Peyer's patch (tissue), 4 donors: ENCODE measurements around the gene ZNF346. TPM values are rescaled to one million over a fixed set of nuclear protein-coding genes. Genes with fewer than 3 reads are reported as not detected.
"Not testable (repeated sequence)": the region's sequence is repeated elsewhere in the genome, so short reads cannot be mapped to it uniquely, and the experiment has no call there.

ENCODE experiments used
- DNase-seq, 3 donors: peaks; one replicate each; pipeline ENCODE4 v3.0.0-alpha.2; 2017 to 2019
- H3K27ac ChIP-seq, 4 donors: fragments of 200-600 bp; sonication (generic); one replicate each; pipeline ENCODE4 v1.5.1; 2016 to 2019
- H3K27me3 ChIP-seq, 2 donors: fragments of 200-600 bp; sonication (generic); one replicate each; pipeline ENCODE4 v1.5.1; 2019
- H3K36me3 ChIP-seq, 3 donors: fragments of 200-600 bp; sonication (generic); one replicate each; pipeline ENCODE4 v1.5.1; 2016 to 2019
- H3K4me1 ChIP-seq, 4 donors: fragments of 200-600 bp; sonication (generic); one replicate each; pipeline ENCODE4 v1.5.1; 2016 to 2019
- H3K4me3 ChIP-seq, 4 donors: fragments of 200-600 bp; sonication (generic); 1 replicate in 3 of 4; 2 replicates in 1 of 4; pipeline ENCODE4 v1.5.1; 2016 to 2019; ENCODE audit warnings: mild to moderate bottlenecking in 1 of 4
- H3K9me3 ChIP-seq, 4 donors: fragments of 200-600 bp; sonication (generic); one replicate each; pipeline ENCODE4 v1.5.1; 2016 to 2019; ENCODE audit warnings: mild to moderate bottlenecking in 1 of 4
- CTCF ChIP-seq, 6 experiments: fragments of 450-650 bp in 4 of 6; fragments of 200-600 bp in 2 of 6; sonication (generic) in 1 of 6; IDR thresholded peaks; one replicate each; pipeline ENCODE4 v1.5.1; 2017 to 2019; ENCODE audit warnings: antibody characterized with exemption in 6 of 6, mild to moderate bottlenecking in 3 of 6, moderate library complexity in 1 of 6
- POLR2A ChIP-seq, 2 donors: fragments of 450-650 bp; IDR thresholded peaks; one replicate each; pipeline ENCODE4 v1.5.1; 2017; ENCODE audit warnings: antibody characterized with exemption in 2 of 2, mild to moderate bottlenecking in 2 of 2, moderate library complexity in 2 of 2
- total RNA-seq, 4 donors: library from RNA; depleted of rRNA; stranded (reverse); fragments of >200 nt; gene quantifications; one replicate each; pipeline ENCODE4 v1.1.0, GENCODE V29; 2016

Gene ZNF346
- total RNA-seq, 4 donors from 2014 or later = 15.9 to 27.3 (median 20.0) TPM

- Histone ChIP-seq H3K27me3 (no peaks in the 10 kb centered on the region), H3K4me3 (no peak overlapping the region), H3K4me1 (peaks cover 0 to 6% (median 5%) of the 10 kb centered on the region in 4 donors), H3K27ac (peak overlapping the region in 3 of 4 donors; percentile 14 to 57 (median 19)), H3K9me3 (no peaks in the 10 kb centered on the region), H3K36me3 (no peaks in the 10 kb centered on the region)
- TF ChIP-seq CTCF (IDR thresholded peaks at IDR 0.05) (no peak), POLR2A (IDR thresholded peaks at IDR 0.05) (no peak)
- DNase-seq = no peak
These were observed 25.7 kb upstream of the ZNF346 start for GRCh38 chr5:176996780-176997179.

- TF ChIP-seq CTCF (IDR thresholded peaks at IDR 0.05) (no peak), POLR2A (IDR thresholded peaks at IDR 0.05) (no peak)
- DNase-seq = no peak
- no peaks in the 10 kb centered on the region for H3K27me3 ChIP-seq
- H3K4me1 ChIP-seq = peaks cover 0 to 6% (median 5%) of the 10 kb centered on the region in 4 donors
- no peak overlapping the region for H3K27ac ChIP-seq
- H3K36me3 ChIP-seq = no peaks in the 10 kb centered on the region
- H3K9me3 ChIP-seq = no peaks in the 10 kb centered on the region
- H3K4me3 ChIP-seq = no peak overlapping the region
These were observed 23.7 kb upstream of the ZNF346 start for GRCh38 chr5:176998828-176999227.

- not testable (repeated sequence) for H3K27ac ChIP-seq, DNase-seq, H3K4me1 ChIP-seq, H3K27me3 ChIP-seq, H3K36me3 ChIP-seq, H3K9me3 ChIP-seq, H3K4me3 ChIP-seq
These were observed 23.0 kb upstream of the ZNF346 start for GRCh38 chr5:176999526-176999925.

GRCh38 chr5:177003649-177004048, 18.8 kb upstream of the ZNF346 start:
- TF ChIP-seq POLR2A (IDR thresholded peaks at IDR 0.05) (no peak), CTCF (IDR thresholded peaks at IDR 0.05) (no peak)
- H3K36me3 ChIP-seq = no peaks in the 10 kb centered on the region
- no peak overlapping the region for H3K4me3 ChIP-seq
- no peaks in the 10 kb centered on the region for H3K9me3 ChIP-seq
- H3K27me3 ChIP-seq = no peaks in the 10 kb centered on the region
- DNase-seq = no peak
- H3K27ac ChIP-seq = no peak overlapping the region
- peaks cover 0 to 15% (median 3%) of the 10 kb centered on the region in 4 donors for H3K4me1 ChIP-seq

GRCh38 chr5:177004961-177005360, 17.5 kb upstream of the ZNF346 start:
- DNase-seq = no peak
- no peaks in the 10 kb centered on the region for H3K27me3 ChIP-seq
- H3K9me3 ChIP-seq = no peaks in the 10 kb centered on the region
- TF ChIP-seq CTCF (IDR thresholded peaks at IDR 0.05) = no peak
- no peak for TF ChIP-seq POLR2A (IDR thresholded peaks at IDR 0.05)
- peaks cover 0 to 15% (median 3%) of the 10 kb centered on the region in 4 donors for H3K4me1 ChIP-seq
- no peaks in the 10 kb centered on the region for H3K36me3 ChIP-seq
- H3K27ac ChIP-seq = no peak overlapping the region
- peak overlapping the region in 2 of 4 donors; percentile 84 to 88 for H3K4me3 ChIP-seq

- Histone ChIP-seq H3K4me1 (peaks cover 0 to 15% (median 3%) of the 10 kb centered on the region in 4 donors), H3K27me3 (no peaks in the 10 kb centered on the region), H3K27ac (peak overlapping the region; percentile 88 to 97 (median 92)), H3K4me3 (peak overlapping the region; percentile 74 to 88 (median 82)), H3K36me3 (no peaks in the 10 kb centered on the region), H3K9me3 (no peaks in the 10 kb centered on the region)
- peak; percentile 69 to 86 (median 84) for DNase-seq
- peak in 5 of 6 experiments; percentile 46 to 61 (median 58) for TF ChIP-seq CTCF (IDR thresholded peaks at IDR 0.05)
- peak in 1 of 2 donors; percentile 13 for TF ChIP-seq POLR2A (IDR thresholded peaks at IDR 0.05)
These were observed 16.8 kb upstream of the ZNF346 start for GRCh38 chr5:177005619-177006264.
